Fibroblast of lung (primary cell): ENCODE data around the gene APOA5.

ENCODE experiments used
- EZH2 ChIP-seq: IDR thresholded peaks from 2 replicates; pipeline ENCODE4 v1.5.1; 2012; ENCODE audit warnings: low read length, control low read depth, mild to moderate bottlenecking; ENCODE audit errors: missing control alignments
- TF ChIP-seq, protein P1 (sequence below), 2 donors: IDR thresholded peaks in 1 of 2; conservative IDR thresholded peaks in 1 of 2; 1 replicate in 1 of 2; 2 replicates in 1 of 2; pipeline ENCODE4 v1.5.1; 2011 to 2012; ENCODE audit warnings: low read length in 2 of 2, control low read depth in 1 of 2, inconsistent platforms in 1 of 2, low read depth in 1 of 2, mild to moderate bottlenecking in 1 of 2

DNA sequence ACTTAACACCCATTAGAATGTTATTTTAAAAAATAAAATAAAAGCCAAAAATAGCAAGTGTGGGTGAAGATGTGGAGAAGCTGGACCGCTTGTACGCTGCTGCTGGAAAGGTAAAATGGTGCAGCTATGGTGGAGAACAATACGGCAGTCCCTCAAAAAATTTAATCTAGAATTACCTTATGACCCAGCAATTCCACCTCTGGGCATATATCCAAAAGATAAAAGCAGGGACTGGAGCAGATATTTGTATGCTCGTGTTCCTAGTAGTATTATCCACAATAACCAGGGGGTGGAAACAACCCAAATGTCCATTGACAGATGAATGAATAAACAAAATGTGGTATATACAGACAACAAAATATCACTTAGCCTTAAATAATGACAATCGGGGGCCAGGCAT is 6.1 kb upstream of the APOA5 start:
- TF ChIP-seq EZH2: no peak
- TF ChIP-seq, protein P1, sequence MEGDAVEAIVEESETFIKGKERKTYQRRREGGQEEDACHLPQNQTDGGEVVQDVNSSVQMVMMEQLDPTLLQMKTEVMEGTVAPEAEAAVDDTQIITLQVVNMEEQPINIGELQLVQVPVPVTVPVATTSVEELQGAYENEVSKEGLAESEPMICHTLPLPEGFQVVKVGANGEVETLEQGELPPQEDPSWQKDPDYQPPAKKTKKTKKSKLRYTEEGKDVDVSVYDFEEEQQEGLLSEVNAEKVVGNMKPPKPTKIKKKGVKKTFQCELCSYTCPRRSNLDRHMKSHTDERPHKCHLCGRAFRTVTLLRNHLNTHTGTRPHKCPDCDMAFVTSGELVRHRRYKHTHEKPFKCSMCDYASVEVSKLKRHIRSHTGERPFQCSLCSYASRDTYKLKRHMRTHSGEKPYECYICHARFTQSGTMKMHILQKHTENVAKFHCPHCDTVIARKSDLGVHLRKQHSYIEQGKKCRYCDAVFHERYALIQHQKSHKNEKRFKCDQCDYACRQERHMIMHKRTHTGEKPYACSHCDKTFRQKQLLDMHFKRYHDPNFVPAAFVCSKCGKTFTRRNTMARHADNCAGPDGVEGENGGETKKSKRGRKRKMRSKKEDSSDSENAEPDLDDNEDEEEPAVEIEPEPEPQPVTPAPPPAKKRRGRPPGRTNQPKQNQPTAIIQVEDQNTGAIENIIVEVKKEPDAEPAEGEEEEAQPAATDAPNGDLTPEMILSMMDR (conservative IDR thresholded peaks at IDR 0.05 in 1 of 2, IDR thresholded peaks at IDR 0.05 in 1 of 2; ENCODE audit: low read depth in 1 of 2, low read length in 2 of 2): no peak
